HEK293 (cell line): Measurements from ENCODE around the gene MTA1.

Experiments used
- CTCF ChIA-PET: fragments of 350-600 bp; formaldehyde crosslinking; extraction: SDS; loops from one replicate; lab custom pipeline; 2021; ENCODE audit warnings: antibody characterized with exemption; lab: Yijun Ruan, JAX
- POLR2A ChIA-PET: fragments of 300-600 bp; formaldehyde crosslinking; extraction: SDS; loops from one replicate; lab custom pipeline; 2020; ENCODE audit warnings: antibody characterized with exemption, inconsistent platforms; lab: Yijun Ruan, JAX
- H3K27ac ChIP-seq: fragments of 200-500 bp; sonication (Bioruptor generic); 2 replicates; pipeline ENCODE4 v1.5.1; 2014; ENCODE audit warnings: low read depth, low read length, control low read depth, inconsistent platforms; ENCODE audit errors: extremely low read depth
- H3K36me3 ChIP-seq, 2 experiments: fragments of 200-500 bp in 1 of 2; sonication (Bioruptor generic) in 1 of 2; 1 replicate in 1 of 2; 2 replicates in 1 of 2; pipeline ENCODE4 v1.5.1; 2014 to 2017; ENCODE audit warnings: inconsistent platforms in 2 of 2, low read length in 2 of 2; ENCODE audit not compliant: control insufficient read depth in 2 of 2, insufficient read depth in 1 of 2
- H3K4me1 ChIP-seq: fragments of 200-500 bp; sonication (Bioruptor generic); 2 replicates; pipeline ENCODE4 v1.5.1; 2014; ENCODE audit warnings: mild to moderate bottlenecking, low read length, inconsistent platforms; ENCODE audit not compliant: control insufficient read depth, insufficient read depth
- H3K4me3 ChIP-seq: 2 replicates; pipeline ENCODE4 v1.5.1; 2011; ENCODE audit warnings: low read depth, mild to moderate bottlenecking, control low read depth, low read length, moderate library complexity
- H3K9me3 ChIP-seq: fragments of 200-500 bp; sonication (Bioruptor generic); 2 replicates; pipeline ENCODE4 v1.5.1; 2014; ENCODE audit warnings: low read depth, low read length, inconsistent platforms; ENCODE audit not compliant: control insufficient read depth, insufficient read depth
- BCL11B ChIP-seq: fragments of 450-650 bp; formaldehyde crosslinking; IDR thresholded peaks from 2 replicates; pipeline ENCODE4 v1.5.1; 2016; ENCODE audit warnings: low read depth, missing biosample characterization, missing genetic modification characterization
- CTCF ChIP-seq: fragments of 450-650 bp; formaldehyde crosslinking; IDR thresholded peaks from 2 replicates; pipeline ENCODE4 v1.5.1; 2016; ENCODE audit warnings: missing biosample characterization, missing genetic modification characterization
- GFI1B ChIP-seq: fragments of 450-650 bp; formaldehyde crosslinking; IDR thresholded peaks from 2 replicates; pipeline ENCODE4 v1.5.1; 2016; ENCODE audit warnings: missing biosample characterization, missing genetic modification characterization
- GLIS2 ChIP-seq: fragments of 450-650 bp; formaldehyde crosslinking; IDR thresholded peaks from 2 replicates; pipeline ENCODE4 v1.5.1; 2016; ENCODE audit warnings: missing biosample characterization, missing genetic modification characterization
- HIC1 ChIP-seq: fragments of 450-650 bp; formaldehyde crosslinking; IDR thresholded peaks from 2 replicates; pipeline ENCODE4 v1.5.1; 2016; ENCODE audit warnings: missing biosample characterization, missing genetic modification characterization
- INSM2 ChIP-seq: fragments of 450-650 bp; formaldehyde crosslinking; IDR thresholded peaks from 2 replicates; pipeline ENCODE4 v1.5.1; 2016; ENCODE audit warnings: missing biosample characterization, missing genetic modification characterization
- KLF1 ChIP-seq: fragments of 450-650 bp; formaldehyde crosslinking; IDR thresholded peaks from 2 replicates; pipeline ENCODE4 v1.5.1; 2016; ENCODE audit warnings: missing biosample characterization, missing genetic modification characterization
- KLF8 ChIP-seq: fragments of 450-650 bp; formaldehyde crosslinking; IDR thresholded peaks from 2 replicates; pipeline ENCODE4 v1.5.1; 2016; ENCODE audit warnings: missing biosample characterization, missing genetic modification characterization
- ZBTB7A ChIP-seq: fragments of 450-650 bp; formaldehyde crosslinking; IDR thresholded peaks from 2 replicates; pipeline ENCODE4 v1.5.1; 2016; ENCODE audit warnings: low read depth, missing biosample characterization, missing genetic modification characterization
- ZNF10 ChIP-seq: fragments of 450-650 bp; formaldehyde crosslinking; IDR thresholded peaks from 2 replicates; pipeline ENCODE4 v1.5.1; 2017; ENCODE audit warnings: missing biosample characterization, missing genetic modification characterization
- ZNF155 ChIP-seq: fragments of 450-650 bp; formaldehyde crosslinking; IDR thresholded peaks from 2 replicates; pipeline ENCODE4 v1.5.1; 2016; ENCODE audit warnings: missing biosample characterization, missing genetic modification characterization
- ZNF174 ChIP-seq: fragments of 450-650 bp; formaldehyde crosslinking; IDR thresholded peaks from 2 replicates; pipeline ENCODE4 v1.5.0; 2017; ENCODE audit warnings: missing biosample characterization, mild to moderate bottlenecking, missing genetic modification characterization
- ZNF202 ChIP-seq: fragments of 450-650 bp; formaldehyde crosslinking; IDR thresholded peaks from 2 replicates; pipeline ENCODE4 v1.5.1; 2016; ENCODE audit warnings: missing biosample characterization, missing genetic modification characterization, borderline replicate concordance
- ZNF354C ChIP-seq: fragments of 450-650 bp; formaldehyde crosslinking; IDR thresholded peaks from 2 replicates; pipeline ENCODE4 v1.5.1; 2016; ENCODE audit warnings: missing biosample characterization, missing genetic modification characterization, low read depth, borderline replicate concordance
- ZNF404 ChIP-seq: fragments of 450-650 bp; formaldehyde crosslinking; IDR thresholded peaks from 2 replicates; pipeline ENCODE4 v1.5.1; 2017; ENCODE audit warnings: missing biosample characterization, missing genetic modification characterization
- ZNF561 ChIP-seq: fragments of 450-650 bp; IDR thresholded peaks from 2 replicates; pipeline ENCODE4 v1.5.1; 2018; ENCODE audit warnings: missing biosample characterization, missing genetic modification characterization, borderline replicate concordance
- ZNF654 ChIP-seq: fragments of 450-650 bp; formaldehyde crosslinking; IDR thresholded peaks from 2 replicates; pipeline ENCODE4 v1.5.1; 2016; ENCODE audit warnings: low read depth, missing biosample characterization, missing genetic modification characterization
- ZSCAN5A ChIP-seq: fragments of 450-650 bp; formaldehyde crosslinking; IDR thresholded peaks from 2 replicates; pipeline ENCODE4 v1.5.1; 2016; ENCODE audit warnings: missing biosample characterization, missing genetic modification characterization

Gene MTA1

GRCh38 chr14:105487449-105487985, 67.9 kb downstream of the MTA1 start:
- TF ChIP-seq BCL11B (tag by site-specific recombination) (peak; percentile 72), ZNF404 (tag by site-specific recombination) (no peak), KLF8 (tag by site-specific recombination) (peak; percentile 76)
- Histone ChIP-seq H3K4me1 (peaks cover 5% of the 10 kb centered on the region), H3K9me3 (no peaks in the 10 kb centered on the region), H3K36me3 (peaks cover 0 to 7% of the 10 kb centered on the region in 2 experiments; a peak in 1 of 3 replicates), H3K4me3 (no peak overlapping the region), H3K27ac (no peak overlapping the region)
- POLR2A ChIA-PET, result no interaction called here
- CTCF ChIA-PET, result no interaction called here

GRCh38 chr14:105487986-105488777, 68.6 kb downstream of the MTA1 start:
- Histone ChIP-seq H3K27ac (no peak overlapping the region), H3K9me3 (no peaks in the 10 kb centered on the region), H3K4me1 (peaks cover 5% of the 10 kb centered on the region)
- no peak for TF ChIP-seq ZNF174 (tag by site-specific recombination)
- TF ChIP-seq KLF1 (tag by site-specific recombination), result peak; percentile 32; the same call in 1 of the 2 replicates
- TF ChIP-seq INSM2 (tag by site-specific recombination), result no peak
- no peak for TF ChIP-seq ZBTB7A
- TF ChIP-seq GFI1B (tag by site-specific recombination), result no peak
- no peak for TF ChIP-seq ZNF654
- no peak for TF ChIP-seq ZNF10 (tag by site-specific recombination)
- no peak for TF ChIP-seq ZNF354C (tag by site-specific recombination)
- TF ChIP-seq ZNF202 (tag by site-specific recombination), result no peak
- TF ChIP-seq ZNF155 (tag by site-specific recombination), result no peak
- peak; percentile 67 for TF ChIP-seq HIC1 (tag by site-specific recombination)
- peak; percentile 25; the same call in 1 of the 2 replicates for TF ChIP-seq CTCF (tag by site-specific recombination)
- TF ChIP-seq ZSCAN5A, result no peak
- no peak for TF ChIP-seq ZNF561 (tag by site-specific recombination)
- 0 out of 2 replicates have a peak, but pooled peaks have one; percentile 11 for TF ChIP-seq GLIS2 (tag by site-specific recombination)
- TF ChIP-seq, all 188 proteins: peak for 4
- Histone ChIP-seq H3K4me3 (no peak overlapping the region), H3K36me3 (peaks cover 0 to 13% of the 10 kb centered on the region in 2 experiments; a peak in 1 of 3 replicates)
- POLR2A ChIA-PET, result interaction anchor here (2.1 kb wide), 1 partner anchor 7 kb away, joined by 19 read pairs; no protein-coding TSS in a partner anchor
- CTCF ChIA-PET, result interaction anchor here (0.5 to 5.0 kb wide), 4 partner anchors 7 to 115 kb away, joined by 3 to 83 read pairs (median 42); no protein-coding TSS in a partner anchor
